Measurements from ENCODE around the gene DLX2.

Gene DLX2

DNA sequence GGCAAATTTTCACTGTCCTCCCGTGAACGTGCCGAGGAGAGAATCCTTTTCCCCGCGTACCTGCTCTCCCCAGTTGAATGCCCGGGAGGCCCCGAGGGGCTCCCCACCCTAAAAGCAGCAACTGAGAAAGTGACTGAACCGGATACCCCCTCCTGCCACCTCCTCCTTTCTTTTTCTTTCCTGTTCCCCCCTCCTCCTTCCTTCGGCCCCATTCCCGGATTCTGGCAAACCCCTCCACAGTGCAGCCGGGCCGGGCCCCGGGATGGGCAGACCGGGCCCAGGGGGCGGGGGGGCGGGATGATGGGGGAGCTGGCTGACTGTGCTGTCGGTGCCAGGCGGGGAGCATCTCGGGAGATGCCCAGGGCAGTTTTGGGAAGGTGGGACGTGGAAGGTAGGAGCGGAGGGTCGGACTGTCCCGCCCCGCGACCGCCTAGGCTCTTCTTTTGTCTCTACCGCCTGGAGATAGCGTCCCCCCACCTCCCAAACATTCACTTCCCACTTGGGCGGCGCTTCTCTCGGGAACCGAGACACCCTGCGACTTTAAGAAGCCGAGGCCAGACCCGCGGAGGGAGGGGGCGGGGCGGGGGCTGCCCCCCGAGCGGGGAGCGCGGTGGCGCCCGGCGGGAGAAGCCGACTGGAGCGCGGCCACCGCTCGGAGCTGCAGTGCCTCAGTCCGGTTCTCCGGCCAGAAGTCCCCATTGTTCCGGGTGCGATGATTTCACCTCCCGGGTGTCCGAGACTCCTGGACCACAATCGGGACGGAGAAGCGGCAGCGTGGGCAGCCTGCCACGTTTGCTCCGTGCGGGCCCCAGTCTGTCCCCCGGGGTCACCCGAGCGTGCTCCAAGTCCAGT is 8.2 kb downstream of the DLX2 start:
- peak; percentile 5 for DNase-seq (ENCODE audit: low read depth, low spot score)

DNA sequence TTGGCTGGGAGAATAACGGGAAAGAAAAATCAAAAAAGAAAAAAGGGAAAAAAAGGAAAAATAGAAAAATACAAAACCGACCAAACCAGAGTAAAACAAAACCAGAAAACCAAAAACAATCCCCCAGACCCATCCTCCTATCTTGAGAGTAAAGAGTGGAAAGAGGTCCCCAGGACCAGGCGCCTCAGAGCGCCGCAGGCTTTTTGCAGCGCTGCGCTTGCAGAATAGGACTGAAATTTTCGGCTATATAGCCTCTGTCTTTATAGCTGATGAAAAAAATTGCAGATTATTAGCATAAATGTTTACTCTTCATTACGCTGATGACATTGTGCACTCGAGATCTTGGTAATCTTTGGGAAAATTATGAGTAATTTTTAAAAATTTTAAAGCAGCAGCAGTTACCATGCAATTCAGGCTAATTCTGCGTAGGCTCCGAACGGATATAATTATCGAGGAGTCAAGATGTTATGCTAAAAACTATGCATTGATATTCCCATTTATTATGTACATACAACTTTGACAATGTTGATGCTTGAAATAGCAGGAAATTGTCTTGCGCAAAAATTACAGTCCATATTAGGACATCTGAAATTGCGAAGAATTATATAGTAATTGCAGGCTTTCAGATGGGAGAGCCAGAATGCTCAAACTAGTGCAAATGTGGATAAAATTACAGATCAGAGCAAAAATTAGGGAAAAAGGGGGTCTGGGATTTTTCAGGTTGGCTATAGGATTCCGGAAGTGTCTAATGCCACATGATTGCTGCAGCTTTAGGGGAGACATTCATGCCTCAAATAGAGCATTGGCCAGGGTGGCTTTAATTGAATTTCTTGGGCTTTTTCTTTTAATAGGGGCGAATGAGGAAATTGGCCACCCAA is 9.0 kb downstream of the DLX2 start:
- peak; percentile 17 for DNase-seq (ENCODE audit: low read depth, low spot score)

DNA sequence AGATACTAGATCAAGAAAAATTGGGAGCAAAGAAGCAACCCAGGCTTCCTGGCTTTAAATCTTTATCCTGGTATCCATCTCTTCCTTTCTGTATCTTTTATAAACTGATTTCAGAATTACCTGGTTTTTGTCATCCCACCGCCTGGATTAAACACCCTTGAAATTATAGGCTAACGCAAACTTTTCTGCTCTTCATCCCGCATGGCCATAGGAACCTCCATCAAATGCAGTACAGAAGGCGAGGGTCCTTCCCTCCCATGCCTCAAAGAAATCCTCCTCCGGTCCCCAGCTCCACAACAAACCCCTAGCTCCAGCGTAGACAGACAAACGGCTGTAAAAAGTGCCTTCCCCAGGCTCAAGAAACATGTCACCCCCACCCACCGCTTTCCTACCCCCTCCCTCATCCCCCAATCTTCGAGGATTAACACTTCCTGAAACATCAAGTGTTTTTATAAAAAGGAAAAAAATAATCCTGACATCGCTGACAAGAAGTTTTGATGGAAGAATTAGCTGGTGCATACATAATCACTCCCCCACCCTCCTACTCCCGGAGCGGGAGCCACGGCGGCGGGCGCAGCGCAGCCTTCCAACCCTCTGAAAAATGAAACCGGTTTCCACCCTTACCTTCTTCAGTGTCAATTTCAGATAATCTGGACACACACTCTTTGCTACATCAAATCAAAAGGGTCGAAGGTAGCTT is 9.8 kb downstream of the DLX2 start:
- DNase-seq (ENCODE audit: low read depth, low spot score), result peak; percentile 18

DNA sequence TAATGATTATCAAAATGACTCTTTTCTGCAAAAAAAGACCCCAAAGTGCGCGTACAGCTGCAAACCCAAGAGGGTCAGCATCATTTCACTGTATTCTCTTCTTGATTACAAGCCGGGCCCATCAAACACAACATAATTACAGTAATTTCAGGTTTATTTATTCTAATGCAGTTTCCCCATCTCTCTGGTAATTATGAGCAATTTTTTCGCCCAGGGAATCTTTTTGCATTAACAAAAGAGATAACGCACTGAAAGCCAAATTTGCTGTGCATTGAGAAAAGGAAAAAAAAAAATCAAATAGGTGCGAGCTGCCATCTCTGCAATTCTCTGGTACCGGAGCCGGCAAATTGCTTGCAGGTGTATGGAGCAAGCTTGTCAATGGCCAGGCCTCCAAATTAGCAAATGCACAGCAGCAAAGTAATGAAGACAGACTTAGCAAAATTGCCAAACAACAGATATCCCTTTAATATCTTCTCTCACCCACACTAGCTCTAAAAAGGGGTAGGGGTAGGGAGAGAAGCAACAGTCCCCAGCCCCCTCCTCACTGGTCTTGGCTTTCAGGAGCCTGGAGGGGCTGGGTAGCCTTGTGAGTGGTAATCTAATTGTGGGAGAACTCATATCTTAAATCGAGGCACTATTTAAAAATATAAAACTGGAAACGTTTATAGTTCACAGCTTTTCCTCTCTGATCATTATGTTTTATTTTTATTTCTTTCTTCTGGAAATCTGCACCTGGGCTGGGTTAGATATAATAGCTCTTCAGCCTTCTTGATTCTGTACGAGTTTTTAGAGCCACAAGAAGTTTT is 10.7 kb downstream of the DLX2 start:
- DNase-seq (ENCODE audit: low read depth, low spot score), result peak; percentile 14

DNA sequence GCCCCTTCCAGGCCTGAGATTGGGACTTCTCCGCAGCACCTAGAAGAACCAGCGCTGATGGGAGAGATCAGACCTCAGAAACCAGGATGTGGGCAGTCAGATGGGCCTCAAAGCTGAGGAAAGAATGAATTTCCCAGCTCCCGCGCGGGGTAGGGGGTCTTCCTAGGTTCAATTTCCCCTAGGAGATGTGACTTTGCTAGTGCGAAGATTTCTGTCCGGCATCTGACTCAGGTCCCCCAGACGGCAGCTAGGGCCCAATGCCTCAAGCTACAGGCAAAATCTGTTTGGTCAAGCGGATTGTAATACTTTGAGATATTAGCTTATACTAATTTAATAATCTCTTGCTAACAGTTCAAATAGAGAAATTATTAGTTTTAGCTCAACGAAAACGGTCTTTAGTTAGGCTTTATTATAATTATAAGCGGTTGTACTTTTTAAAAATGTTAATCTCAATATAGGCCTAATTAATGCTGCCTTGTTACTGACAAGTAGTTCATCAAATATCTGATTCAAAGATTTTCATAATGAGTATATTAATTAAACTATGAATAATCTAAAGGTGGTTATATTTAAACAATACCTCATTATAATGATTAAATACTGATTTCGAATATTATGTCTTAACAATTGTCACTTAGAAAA is 11.6 kb downstream of the DLX2 start:
- DNase-seq (ENCODE audit: low read depth, low spot score), result peak; percentile 18

DNA sequence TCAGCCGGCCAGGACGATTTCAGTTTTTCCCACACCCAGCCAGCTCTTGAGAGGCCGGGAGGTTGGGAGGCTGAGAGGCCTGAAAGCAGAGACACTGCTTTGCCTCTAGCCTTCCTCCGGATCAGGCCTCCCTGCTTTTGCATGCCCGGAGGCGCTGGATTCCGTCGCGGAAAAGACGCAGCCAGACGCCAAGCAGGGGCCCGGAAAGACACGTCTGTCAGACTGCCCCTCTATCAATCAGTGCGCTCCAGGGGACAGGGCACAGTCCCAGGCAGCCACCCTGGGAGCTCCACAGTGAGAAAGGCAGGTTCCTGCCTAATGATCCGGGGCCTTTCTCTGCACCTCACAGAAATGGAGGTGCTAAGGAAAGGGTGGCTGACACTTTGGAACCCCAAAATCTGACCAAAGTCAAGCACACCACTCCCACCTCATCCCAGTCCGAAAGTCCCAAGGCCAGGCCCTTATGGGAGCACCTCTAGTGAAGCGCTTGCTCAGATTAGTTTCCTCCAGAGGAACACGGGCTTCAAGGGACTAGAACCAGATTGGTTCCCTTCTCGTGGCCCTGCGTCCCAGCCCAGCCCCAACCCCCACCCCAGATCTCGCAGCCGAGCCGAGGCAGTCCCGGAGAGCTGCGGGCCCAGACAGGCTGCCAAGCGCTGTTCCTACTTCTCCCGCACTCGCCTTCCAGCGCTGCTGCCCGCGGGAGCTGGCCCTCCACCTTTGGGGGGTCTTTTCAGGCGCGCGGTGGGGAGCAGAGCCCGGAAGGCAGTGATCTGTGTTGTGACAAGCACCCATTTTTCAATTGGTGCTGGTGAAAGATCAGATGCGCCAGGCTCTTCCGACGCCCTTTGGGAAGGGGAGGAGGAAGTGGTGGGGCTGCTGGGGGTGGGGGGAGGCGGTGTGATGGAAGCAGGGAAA is 12.4 kb downstream of the DLX2 start:
- DNase-seq (ENCODE audit: low read depth, low spot score), result peak; percentile 94

DNA sequence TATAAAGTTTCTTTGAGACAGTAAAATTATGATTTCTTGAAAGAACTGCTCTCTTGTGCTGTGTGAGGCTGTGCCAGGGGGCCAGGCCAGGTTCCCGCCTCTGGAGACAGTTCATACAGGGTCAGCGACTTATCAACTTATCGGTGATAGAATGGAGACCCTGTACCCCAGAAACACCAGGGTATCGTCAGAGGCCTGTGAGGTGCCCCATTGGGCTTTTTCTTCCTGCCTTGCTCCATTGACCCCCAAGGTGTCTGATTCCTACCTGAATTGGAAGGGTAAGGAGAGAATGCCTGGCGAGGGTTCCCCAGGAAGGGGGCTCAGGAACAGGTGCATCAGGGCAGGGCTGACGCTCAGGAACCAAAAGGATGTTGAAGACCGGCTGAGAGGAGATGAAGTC is 13.1 kb downstream of the DLX2 start:
- no peak for DNase-seq (ENCODE audit: low read depth, low spot score)

DNA sequence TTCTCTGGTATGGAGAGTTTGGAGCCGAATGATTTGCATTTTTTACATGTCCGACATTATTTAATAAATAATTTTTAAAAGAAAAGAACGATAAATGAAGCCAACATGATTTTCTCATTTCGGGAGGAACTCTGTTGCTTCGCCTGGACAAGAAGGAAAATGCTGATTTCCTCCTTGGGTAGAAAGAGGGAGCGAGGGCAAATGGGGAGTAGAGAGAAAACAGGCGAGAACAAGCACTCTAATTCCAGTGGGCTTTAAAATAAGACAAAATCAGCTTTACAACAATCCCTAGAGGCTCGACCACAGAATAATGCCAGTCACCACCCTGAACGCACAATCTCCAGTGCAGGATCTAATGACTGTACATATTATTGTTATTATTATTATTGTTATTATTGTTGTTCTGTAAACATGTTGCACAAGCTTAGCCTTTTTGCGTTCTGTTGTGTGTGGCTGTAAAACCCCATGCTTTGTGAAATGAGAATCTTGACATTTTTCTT is 13.6 kb downstream of the DLX2 start:
- no peak for DNase-seq (ENCODE audit: low read depth, low spot score)

DNA sequence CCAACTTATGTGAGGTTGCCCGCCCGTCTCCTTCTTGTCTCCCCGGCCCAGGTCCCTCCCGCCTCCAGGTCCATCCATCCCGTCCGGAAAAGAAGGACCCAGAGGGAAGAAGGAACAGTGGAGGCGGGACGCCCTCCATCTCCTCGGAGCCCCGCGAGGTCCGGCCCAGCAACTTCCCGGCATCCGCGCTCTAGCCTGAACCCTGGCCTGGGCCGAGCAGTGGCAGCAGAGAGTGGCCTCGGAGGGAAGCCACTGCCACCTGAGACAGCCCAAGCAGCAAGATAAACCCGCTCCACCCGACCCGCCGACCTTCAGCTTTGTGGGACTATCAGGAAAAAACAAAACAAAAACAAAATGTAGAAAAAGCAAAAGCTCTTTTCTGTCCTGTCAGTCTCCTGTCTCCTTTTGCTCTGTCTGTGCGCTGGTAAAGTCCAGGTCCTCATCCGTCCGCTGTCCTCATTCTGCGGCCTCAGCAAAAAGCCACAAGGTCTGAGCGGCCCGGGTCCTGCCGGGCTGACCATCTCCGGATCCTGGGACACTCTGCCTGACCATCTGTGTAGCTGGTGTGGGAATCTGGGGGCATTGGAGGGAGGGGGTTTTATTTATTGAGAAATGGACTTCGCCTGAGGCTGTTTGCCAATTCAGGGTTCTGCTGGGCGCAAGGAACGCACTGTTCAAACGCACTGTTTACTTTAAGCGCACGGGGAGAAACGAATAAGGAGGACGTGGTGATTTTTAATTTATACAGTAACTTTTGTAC is 14.3 kb downstream of the DLX2 start:
- DNase-seq (ENCODE audit: low read depth, low spot score), result peak; percentile 65

DNA sequence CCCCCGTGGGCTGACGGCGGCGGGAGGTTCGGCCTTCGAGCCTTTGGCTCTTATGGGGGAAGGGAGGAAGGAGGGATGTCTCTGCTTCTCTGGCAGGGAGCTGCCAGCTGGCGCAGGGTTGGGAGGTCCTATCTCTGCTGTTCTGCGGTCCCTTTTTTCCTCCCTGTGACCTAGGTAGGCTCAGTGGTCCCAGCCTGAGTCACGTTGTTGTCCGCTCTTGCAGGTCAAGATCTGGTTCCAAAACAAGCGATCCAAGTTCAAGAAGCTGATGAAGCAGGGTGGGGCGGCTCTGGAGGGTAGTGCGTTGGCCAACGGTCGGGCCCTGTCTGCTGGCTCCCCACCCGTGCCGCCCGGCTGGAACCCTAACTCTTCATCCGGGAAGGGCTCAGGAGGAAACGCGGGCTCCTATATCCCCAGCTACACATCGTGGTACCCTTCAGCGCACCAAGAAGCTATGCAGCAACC is 14.9 kb downstream of the DLX2 start:
- peak; percentile 54 for DNase-seq (ENCODE audit: low read depth, low spot score)

DNA sequence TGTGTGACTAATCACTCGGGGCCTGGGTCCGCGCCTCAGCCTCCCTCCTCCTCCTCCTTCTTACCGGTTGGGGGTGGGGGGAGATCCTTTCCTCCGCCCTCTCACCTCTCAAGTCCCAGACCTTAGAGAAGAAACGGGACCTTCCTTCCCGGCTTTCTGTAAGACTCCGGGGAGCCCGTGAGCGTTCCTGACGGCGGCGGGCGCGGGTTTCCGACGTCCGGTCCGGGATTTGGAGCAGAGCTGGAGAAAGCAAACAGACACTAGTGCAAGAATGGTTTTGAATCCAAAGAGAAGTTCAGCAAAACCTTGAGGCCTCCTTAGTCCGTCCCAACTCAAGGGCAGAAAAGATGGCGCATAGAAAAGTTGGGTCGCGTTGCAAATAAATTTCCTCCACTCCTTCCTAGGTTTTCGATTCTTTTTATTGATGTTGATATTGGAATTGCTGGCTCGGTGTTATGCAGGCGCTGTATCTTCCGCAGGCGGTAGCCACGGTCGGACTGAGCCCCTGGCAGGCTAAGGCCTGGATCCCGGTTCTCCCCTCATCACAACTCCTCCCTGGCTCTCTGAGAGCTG is 15.4 kb downstream of the DLX2 start:
- no peak for DNase-seq (ENCODE audit: low read depth, low spot score)

DNA sequence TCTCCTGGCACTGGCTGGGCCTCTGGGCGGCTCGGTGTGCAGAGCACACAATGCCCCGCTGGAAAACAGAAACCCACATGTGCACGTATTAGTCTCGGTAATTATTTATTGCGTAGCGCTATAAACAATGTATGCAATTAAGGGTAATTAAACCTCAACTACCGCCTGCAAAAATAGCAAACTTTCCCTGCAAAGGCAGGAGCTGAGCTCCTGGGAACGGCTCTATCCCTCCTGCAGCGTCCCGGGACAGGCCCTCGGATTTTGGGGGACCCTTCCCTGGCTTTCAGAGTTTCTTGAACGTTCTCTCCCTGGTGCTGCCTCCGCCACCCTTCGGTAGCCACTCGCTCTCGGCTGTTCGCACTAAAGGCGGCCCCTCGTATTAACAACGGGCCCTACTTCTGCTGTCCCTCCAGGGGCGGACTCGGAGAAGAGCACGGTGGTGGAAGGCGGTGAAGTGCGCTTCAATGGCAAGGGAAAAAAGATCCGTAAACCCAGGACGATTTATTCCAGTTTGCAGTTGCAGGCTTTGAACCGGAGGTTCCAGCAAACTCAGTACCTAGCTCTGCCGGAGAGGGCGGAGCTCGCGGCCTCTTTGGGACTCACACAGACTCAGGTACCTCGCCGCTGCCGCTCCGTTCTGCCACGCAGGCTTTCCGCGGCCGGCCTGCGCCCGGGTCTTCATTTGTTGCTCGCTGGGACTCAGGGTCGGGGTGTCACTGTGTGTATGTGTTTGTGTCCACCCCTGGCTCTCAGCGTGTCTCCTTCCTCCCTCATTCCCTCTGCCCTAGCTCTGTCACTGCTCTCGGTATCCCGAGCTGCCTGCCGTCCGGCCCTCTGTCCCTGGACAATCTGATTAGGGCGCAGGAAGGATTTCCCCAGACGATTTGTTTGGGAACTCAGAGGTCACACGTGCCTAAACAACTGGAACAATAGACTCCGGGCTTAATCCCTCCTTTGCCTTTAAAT is 16.2 kb downstream of the DLX2 start:
- peak; percentile 85 for DNase-seq (ENCODE audit: low read depth, low spot score)

DNA sequence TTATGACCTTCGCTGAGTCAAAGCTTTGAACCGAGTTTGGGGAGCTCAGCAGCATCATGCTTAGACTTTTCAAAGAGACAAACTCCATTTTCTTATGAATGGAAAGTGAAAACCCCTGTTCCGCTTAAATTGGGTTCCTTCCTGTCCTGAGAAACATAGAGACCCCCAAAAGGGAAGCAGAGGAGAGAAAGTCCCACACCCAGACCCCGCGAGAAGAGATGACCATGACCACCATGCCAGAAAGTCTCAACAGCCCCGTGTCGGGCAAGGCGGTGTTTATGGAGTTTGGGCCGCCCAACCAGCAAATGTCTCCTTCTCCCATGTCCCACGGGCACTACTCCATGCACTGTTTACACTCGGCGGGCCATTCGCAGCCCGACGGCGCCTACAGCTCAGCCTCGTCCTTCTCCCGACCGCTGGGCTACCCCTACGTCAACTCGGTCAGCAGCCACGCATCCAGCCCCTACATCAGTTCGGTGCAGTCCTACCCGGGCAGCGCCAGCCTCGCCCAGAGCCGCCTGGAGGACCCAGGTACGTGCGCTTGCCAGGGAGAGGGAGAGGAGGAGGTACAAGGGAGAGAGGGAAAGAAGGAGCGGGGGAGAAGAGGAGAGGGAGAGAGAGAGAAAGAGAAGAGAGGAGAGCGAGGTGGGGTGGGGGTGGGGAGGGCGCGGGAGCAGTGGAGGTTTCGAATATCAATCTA is 17.1 kb downstream of the DLX2 start, which contains the start of gene DLX1:
TSS of gene DLX1 (plus strand) at position 48 of the 700 bp plus-strand sequence. CDS start at position 219, 171 bp downstream.
- DNase-seq (ENCODE audit: low read depth, low spot score), result no peak

DNA sequence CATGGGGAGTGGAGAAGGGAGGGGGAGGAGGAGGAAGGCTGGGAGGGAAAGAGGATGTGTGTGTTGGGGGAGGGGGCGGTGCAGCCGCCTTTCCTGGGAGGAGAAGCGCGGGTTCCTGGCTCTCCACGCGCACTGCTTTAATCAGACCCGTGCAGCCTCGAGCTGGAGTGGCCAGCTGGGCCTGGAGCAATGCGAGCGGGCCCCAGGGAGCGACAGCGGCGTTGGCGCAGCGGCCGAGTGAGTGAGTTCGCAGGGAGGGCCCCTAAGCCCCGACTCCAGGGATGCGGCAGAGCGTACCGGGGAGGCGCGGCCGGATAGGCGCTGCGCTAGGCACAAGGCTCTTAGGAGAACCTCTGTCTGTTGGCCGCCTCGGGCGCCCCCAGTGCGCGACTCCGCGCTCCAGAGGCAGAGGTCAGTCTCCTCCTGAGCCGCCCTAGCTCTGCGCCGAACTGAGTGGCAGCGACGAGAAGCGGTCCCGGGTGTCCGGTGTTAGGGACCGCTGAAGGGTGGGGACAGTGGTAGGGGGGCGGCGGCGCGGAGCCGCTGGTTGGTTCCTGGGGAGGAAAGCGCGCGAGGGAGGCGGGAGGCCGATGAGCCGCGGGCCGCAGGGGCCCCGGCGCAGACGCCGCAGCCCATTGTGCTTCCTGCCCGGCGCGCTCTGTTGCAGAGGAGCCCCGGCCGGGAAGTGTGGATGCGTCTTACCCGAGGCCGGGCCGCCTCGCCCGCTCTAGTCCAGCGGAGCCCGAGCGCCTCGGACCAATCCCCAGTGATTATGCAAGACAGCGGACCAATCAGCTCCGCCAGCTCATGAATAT is 17.8 kb downstream of the DLX2 start:
- DNase-seq (ENCODE audit: low read depth, low spot score), result peak; percentile 93

DNA sequence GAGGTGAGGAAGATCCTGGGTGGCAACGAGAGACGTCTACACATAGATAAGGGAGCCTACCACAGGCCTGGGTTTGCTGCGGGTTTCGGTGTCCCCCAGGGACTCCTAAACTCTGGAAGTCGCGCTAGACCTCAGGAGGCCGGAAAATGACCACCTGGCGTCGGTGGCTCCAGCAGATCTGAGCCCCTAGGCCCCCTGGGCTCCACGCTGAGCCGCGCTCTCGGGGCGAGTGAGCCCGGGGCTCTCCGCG is 18.4 kb downstream of the DLX2 start:
- no peak for DNase-seq (ENCODE audit: low read depth, low spot score)

Measured in ELF-1 (cell line).